GM12878 (cell line): ENCODE measurements around the gene CS. TPM values are rescaled to one million over a fixed set of nuclear protein-coding genes. Genes with fewer than 3 reads are reported as not detected.
"Not testable (repeated sequence)": the region's sequence is repeated elsewhere in the genome, so short reads cannot be mapped to it uniquely, and the experiment has no call there.

ENCODE experiments used
- ATAC-seq: fragments of 200-7000 bp; cut with Tn5 transposase; 3 replicates; pipeline ENCODE4 v1.9.1; 2020; ENCODE audit warnings: mild to moderate bottlenecking, moderate library complexity
- BruUV-seq: library from RNA; stranded (reverse); fragments of 400-500 nt; replicated peaks from 2 replicates; lab custom pipeline; 2021; lab: Mats Ljungman, UMichigan
- CTCF ChIA-PET: fragments of 300-600 bp; sonication (Branson Sonifier 250); formaldehyde crosslinking; extraction: SDS; loops from one replicate; lab custom pipeline; 2021; ENCODE audit warnings: inconsistent platforms; lab: Yijun Ruan, JAX
- POLR2A ChIA-PET: fragments of 350-600 bp; formaldehyde crosslinking; extraction: SDS; loops from one replicate; lab custom pipeline; 2021; ENCODE audit warnings: inconsistent platforms; lab: Charles Lee
- RAD21 ChIA-PET: fragments of 300-600 bp; sonication (Branson Sonifier 250); formaldehyde crosslinking; loops from one replicate; lab custom pipeline; 2023; ENCODE audit warnings: antibody characterized with exemption; ENCODE audit not compliant: unreplicated experiment; lab: Charles Lee
- SMC1A ChIA-PET: fragments of 300-600 bp; sonication (Branson Sonifier 250); formaldehyde crosslinking; loops from one replicate; lab custom pipeline; 2023; ENCODE audit not compliant: unreplicated experiment, uncharacterized antibody; lab: Charles Lee
- DNase-seq: peaks from one replicate; pipeline ENCODE4 v3.0.0-alpha.2; 2011; ENCODE audit warnings: low read depth, low spot score
- FAIRE-seq: peaks from 3 replicates; lab custom pipeline; 2011; peaks lifted over from hg19 to GRCh38; lab: Jason Lieb, UNC
- H2AFZ ChIP-seq: 2 replicates; pipeline ENCODE4 v1.6.0; 2011; ENCODE audit warnings: low read depth, low read length, control low read depth; ENCODE audit not compliant: control insufficient read depth
- H3K27ac ChIP-seq: 2 replicates; pipeline ENCODE4 v1.5.1; 2011; ENCODE audit warnings: control low read depth; ENCODE audit not compliant: control insufficient read depth, insufficient read depth
- H3K27me3 ChIP-seq, 2 experiments: replicated peaks in 1 of 2; 2 replicates each; pipeline versions ENCODE4 v1.6.0 to v1.6.1; 2011; ENCODE audit warnings: low read length in 1 of 2; ENCODE audit not compliant: control insufficient read depth in 2 of 2, insufficient read depth in 2 of 2
- H3K36me3 ChIP-seq, 2 experiments: 2 replicates each; pipeline ENCODE4 v1.5.1; 2011; ENCODE audit warnings: low read length in 1 of 2; ENCODE audit not compliant: control insufficient read depth in 2 of 2, insufficient read depth in 2 of 2
- H3K4me1 ChIP-seq: 2 replicates; pipeline ENCODE4 v1.6.1; 2011; ENCODE audit warnings: mild to moderate bottlenecking, low read length, moderate library complexity, mixed read lengths; ENCODE audit not compliant: control insufficient read depth, insufficient read depth
- H3K4me2 ChIP-seq: 2 replicates; pipeline ENCODE4 v1.6.0; 2011; ENCODE audit warnings: control low read depth; ENCODE audit not compliant: control insufficient read depth, insufficient read depth
- H3K4me3 ChIP-seq: fragments of 200-600 bp; sonication (generic); 2 replicates; pipeline ENCODE4 v1.5.1; 2016
- H3K79me2 ChIP-seq: 2 replicates; pipeline ENCODE4 v1.6.0; 2011; ENCODE audit warnings: low read length; ENCODE audit not compliant: control insufficient read depth, insufficient read depth
- H3K9ac ChIP-seq: 2 replicates; pipeline ENCODE4 v1.8.0; 2011; ENCODE audit warnings: low read length, control low read depth, mixed read lengths; ENCODE audit not compliant: control insufficient read depth, insufficient read depth
- H3K9me3 ChIP-seq: replicated peaks from 3 replicates; pipeline ENCODE4 v1.5.1; 2011; ENCODE audit warnings: mild to moderate bottlenecking, low read length; ENCODE audit not compliant: control insufficient read depth, insufficient read depth
- H4K20me1 ChIP-seq: 2 replicates; pipeline ENCODE4 v1.6.0; 2011; ENCODE audit not compliant: control insufficient read depth, insufficient read depth
- CHD2 ChIP-seq: IDR thresholded peaks from 2 replicates; pipeline ENCODE4 v1.6.1; 2011; ENCODE audit warnings: low read depth, low read length, improper control_type of control experiment, borderline replicate concordance
- E4F1 ChIP-seq: fragments of 450-650 bp; IDR thresholded peaks from 2 replicates; pipeline ENCODE4 v1.6.1; 2018; ENCODE audit warnings: borderline replicate concordance, mild to moderate bottlenecking; ENCODE audit not compliant: partially characterized antibody
- ZBTB4 ChIP-seq: fragments of 450-650 bp; formaldehyde crosslinking; IDR thresholded peaks from 2 replicates; pipeline ENCODE4 v1.4.0; 2022; ENCODE audit warnings: mild to moderate bottlenecking, moderate library complexity
- WGBS: methylation state at CpG from one replicate; pipeline ENCODE4 v1.1.6; 2016; ENCODE audit warnings: low lambda C conversion rate; ENCODE audit not compliant: insufficient replicate concordance, insufficient coverage; ENCODE audit errors: missing lambda C conversion rate; 5-methylcytosine and 5-hydroxymethylcytosine counted together
- in situ Hi-C: fragments of 300-500 bp; cut with MboI; formaldehyde crosslinking; loops from 9 replicates; pipeline ENCODE4 v1.14.3; 2018; ENCODE audit warnings: mixed read lengths
- intact Hi-C: fragments of 100-400 bp; cut with micrococcal nuclease; formaldehyde crosslinking; loops from one replicate; pipeline ENCODE4 v1.14.2; 2022; ENCODE audit not compliant: unreplicated experiment
- polyA plus RNA-seq, 11 experiments: library from polyadenylated mRNA; depleted of rRNA in 4 of 11; unstranded in 6 of 11; stranded (reverse) in 5 of 11; fragments of >200 nt; fragmentation: Nextera tagmentation in 4 of 11; fragmentation: Illumina TruSeq in 1 of 11; extraction: Ambion mirVana in 4 of 11; extraction: Trizol in 1 of 11; gene quantifications; 1 replicate in 1 of 11; 2 replicates in 10 of 11; pipeline versions ENCODE4 v1.2.1 to v1.2.3, GENCODE V29; 2011 to 2016; ENCODE audit warnings: inconsistent platforms in 2 of 11, missing spikeins in 2 of 11, low read depth in 1 of 11
- total RNA-seq, 4 experiments: library from RNA; depleted of rRNA in 3 of 4; stranded (reverse); fragments of >200 nt in 3 of 4; fragmentation: Illumina TruSeq in 1 of 4; extraction: Trizol in 1 of 4; gene quantifications; 2 replicates each; pipeline versions ENCODE4 v1.2.1 to v1.2.3, GENCODE V29; 2013 to 2021

Gene CS
- total and polyA plus RNA-seq, 10 of the 15 experiments (the other 5 are each of a cell fraction or from before 2014, with no cell fraction given) = 64.9 to 276 (median 139) TPM

- no peak for TF ChIP-seq CHD2
- no peak for TF ChIP-seq E4F1
- TF ChIP-seq ZBTB4 = no peak
Measured at GRCh38 chr12:56336361-56337167, 36.4 kb upstream of the CS start (continued).

- ChIA-PET SMC1A (interaction anchor here (1.5 to 2.7 kb wide), 3 partner anchors 24 to 129 kb away, joined by 4 to 22 read pairs (median 10); partner anchors contain the start of genes STAT2 and TIMELESS), POLR2A (interaction anchor here (0.6 to 11.4 kb wide), 10 partner anchors 9 to 486 kb away, joined by 3 to 140 read pairs (median 4); partner anchors contain the start of genes APOF, PA2G4, RNF41 and STAT2), RAD21 (interaction anchor here (4.6 kb wide), 1 partner anchor 24 kb away, joined by 47 read pairs; the partner anchor contains the start of gene STAT2), CTCF (interaction anchor here (0.7 to 1.4 kb wide), 4 partner anchors 9 to 128 kb away, joined by 3 to 7 read pairs (median 3); partner anchors contain the start of gene STAT2)
- H3K9ac ChIP-seq, H3K4me3 ChIP-seq, BruUV-seq, H4K20me1 ChIP-seq, in situ Hi-C loops, H3K9me3 ChIP-seq, H2AFZ ChIP-seq, FAIRE-seq, H3K27ac ChIP-seq, intact Hi-C loops, ATAC-seq, DNase-seq, H3K27me3 ChIP-seq, H3K4me2 ChIP-seq, H3K36me3 ChIP-seq: not testable (repeated sequence)
- WGBS = 98% methylated on average over 7 of the region's 8 CpGs
- peaks cover 30% of the 10 kb centered on the region for H3K4me1 ChIP-seq
- H3K79me2 ChIP-seq = peaks cover 14% of the 10 kb centered on the region
Measured at GRCh38 chr12:56335527-56335926, 35.4 kb upstream of the CS start.
